ENCODE results near the gene SLC3A2. TPM values are rescaled to one million over a fixed set of nuclear protein-coding genes. Genes with fewer than 3 reads are reported as not detected.
A peak's percentile ranks its signal among the peaks of the same experiment; 100 is the strongest.

The SLC3A2 gene
- total and polyA plus RNA-seq, 2 of the 13 experiments (the other 11 are each of a cell fraction or from before 2014, with no cell fraction given), result 213 to 226 TPM

- TF ChIP-seq PAF1 (CRISPR knock-in tag; IDR thresholded peaks at IDR 0.05), result peak; percentile 91
- TF ChIP-seq ZGPAT (CRISPR knock-in tag; IDR thresholded peaks at IDR 0.05), result peak; percentile 100
- TF ChIP-seq PAX8 (CRISPR knock-in tag; IDR thresholded peaks at IDR 0.05; ENCODE audit: borderline replicate concordance), result no peak
- peak; percentile 94; the same call in 1 of the 2 replicates for TF ChIP-seq ZNF672 (CRISPR knock-in tag; IDR thresholded peaks at IDR 0.05)
- no peak for TF ChIP-seq SCMH1 (CRISPR knock-in tag; IDR thresholded peaks at IDR 0.05; ENCODE audit: borderline replicate concordance)
- peak; percentile 57; the same call in 1 of the 2 replicates for TF ChIP-seq ZSCAN25 (CRISPR knock-in tag; IDR thresholded peaks at IDR 0.05)
- peak; percentile 91 for TF ChIP-seq CREM (IDR thresholded peaks at IDR 0.05)
- TF ChIP-seq CREM (CRISPR knock-in tag; IDR thresholded peaks at IDR 0.05), result no peak
- peak; percentile 89 for TF ChIP-seq JARID2 (CRISPR knock-in tag; IDR thresholded peaks at IDR 0.05; ENCODE audit: insufficient replicate concordance)
- peak; percentile 58 for TF ChIP-seq RFXAP (CRISPR knock-in tag; IDR thresholded peaks at IDR 0.05; ENCODE audit: borderline replicate concordance)
- no peak for TF ChIP-seq PLSCR1 (CRISPR knock-in tag; IDR thresholded peaks at IDR 0.05; ENCODE audit: borderline replicate concordance)
- no peak for TF ChIP-seq ELF4 (CRISPR knock-in tag; IDR thresholded peaks at IDR 0.05; ENCODE audit: borderline replicate concordance)
- no peak for TF ChIP-seq NCOA1 (CRISPR knock-in tag; IDR thresholded peaks at IDR 0.05)
- peak; percentile 62; the same call in 1 of the 2 replicates for TF ChIP-seq CBFB (CRISPR knock-in tag; IDR thresholded peaks at IDR 0.05)
- peak; percentile 84; the same call in 1 of the 2 replicates for TF ChIP-seq FOXM1 (CRISPR knock-in tag; IDR thresholded peaks at IDR 0.05)
- TF ChIP-seq ZNF546 (CRISPR knock-in tag; conservative IDR thresholded peaks at IDR 0.05), result no peak
- peak; percentile 72; the same call in 1 of the 2 replicates for TF ChIP-seq ZBTB7A (CRISPR knock-in tag; IDR thresholded peaks at IDR 0.05)
- no peak; the same call in 1 of the 2 replicates for TF ChIP-seq RFXANK (CRISPR knock-in tag; IDR thresholded peaks at IDR 0.05)
- TF ChIP-seq ZNF260 (CRISPR knock-in tag; IDR thresholded peaks at IDR 0.05; ENCODE audit: borderline replicate concordance, low read depth), result no peak
- TF ChIP-seq ZNF10 (CRISPR knock-in tag; IDR thresholded peaks at IDR 0.05; ENCODE audit: borderline replicate concordance, low read depth), result no peak
- no peak for TF ChIP-seq NFAT5 (CRISPR knock-in tag; IDR thresholded peaks at IDR 0.05)
- peak; percentile 80; the same call in 1 of the 2 replicates for TF ChIP-seq MAZ (IDR thresholded peaks at IDR 0.05; ENCODE audit: borderline replicate concordance, low read depth, low read length)
- 0 out of 2 replicates have a peak, but pooled peaks have one; percentile 32 for TF ChIP-seq MAZ (CRISPR knock-in tag; IDR thresholded peaks at IDR 0.05; ENCODE audit: low read depth)
Measured at GRCh38 chr11:62841361-62842170, 39.1 kb upstream of the SLC3A2 start (continued).
